Smooth muscle cell (in vitro differentiated cells): Measurements from ENCODE around the gene ZC3H10. TPM values are rescaled to one million over a fixed set of nuclear protein-coding genes. Genes with fewer than 3 reads are reported as not detected.

Experiments
- DNase-seq: peaks from one replicate; lab custom pipeline; 2025; ENCODE audit not compliant: unreplicated experiment; lab: John Stamatoyannopoulos, UW
- H2AFZ ChIP-seq: fragments of 200-600 bp; sonication (generic); 2 replicates; pipeline ENCODE4 v1.6.0; 2016; ENCODE audit warnings: antibody characterized with exemption, low read depth, mild to moderate bottlenecking
- H3F3A ChIP-seq: fragments of 200-600 bp; sonication (generic); 2 replicates; pipeline ENCODE4 v1.6.0; 2017; ENCODE audit warnings: antibody characterized with exemption, low read depth
- H3K27ac ChIP-seq: fragments of 200-600 bp; sonication (generic); 2 replicates; pipeline ENCODE4 v1.5.1; 2016; ENCODE audit warnings: low read depth, mild to moderate bottlenecking
- H3K27me3 ChIP-seq: fragments of 200-600 bp; sonication (generic); 2 replicates; pipeline ENCODE4 v1.6.1; 2016; ENCODE audit warnings: low read depth, mild to moderate bottlenecking
- H3K36me3 ChIP-seq: fragments of 200-600 bp; sonication (generic); 2 replicates; pipeline ENCODE4 v1.5.1; 2016; ENCODE audit warnings: low read depth
- H3K4me1 ChIP-seq: fragments of 200-600 bp; sonication (generic); 2 replicates; pipeline ENCODE4 v1.5.1; 2016; ENCODE audit warnings: low read depth
- H3K4me2 ChIP-seq: fragments of 200-600 bp; sonication (generic); 2 replicates; pipeline ENCODE4 v1.6.0; 2016; ENCODE audit warnings: mild to moderate bottlenecking
- H3K4me3 ChIP-seq: fragments of 200-600 bp; sonication (generic); 2 replicates; pipeline ENCODE4 v1.5.1; 2016; ENCODE audit warnings: mild to moderate bottlenecking
- H3K79me2 ChIP-seq: fragments of 200-600 bp; sonication (generic); 2 replicates; pipeline ENCODE4 v1.6.0; 2016; ENCODE audit warnings: low read depth, mild to moderate bottlenecking
- H3K9ac ChIP-seq: fragments of 200-600 bp; sonication (generic); 2 replicates; pipeline ENCODE4 v1.6.0; 2016; ENCODE audit warnings: low read depth
- H3K9me3 ChIP-seq: fragments of 200-600 bp; sonication (generic); replicated peaks from 2 replicates; pipeline ENCODE4 v1.5.1; 2016; ENCODE audit warnings: low read depth
- H4K20me1 ChIP-seq: fragments of 200-600 bp; sonication (generic); 2 replicates; pipeline ENCODE4 v1.6.0; 2016; ENCODE audit warnings: low read depth
- WGBS: methylation state at CpG from one replicate; pipeline ENCODE4 v1.1.7; 2016; ENCODE audit warnings: low lambda C conversion rate; 5-methylcytosine and 5-hydroxymethylcytosine counted together
- polyA plus RNA-seq: library from polyadenylated mRNA; unstranded; fragments of >200 nt; fragmentation: Nextera tagmentation; extraction: Ambion mirVana; gene quantifications from 2 replicates; pipeline ENCODE4 v1.2.1, GENCODE V29; 2016
- total RNA-seq: library from RNA; depleted of rRNA; stranded (reverse); fragments of >200 nt; gene quantifications from 2 replicates; pipeline ENCODE4 v1.2.3, GENCODE V29; 2014
- TF ChIP-seq, protein P1 (sequence below): fragments of 200-600 bp; sonication (generic); IDR thresholded peaks from 2 replicates; pipeline ENCODE4 v1.5.1; 2017; ENCODE audit warnings: borderline replicate concordance, mild to moderate bottlenecking, antibody characterized with exemption; ENCODE audit not compliant: insufficient read depth, poor library complexity, severe bottlenecking

Gene ZC3H10
- total and polyA plus RNA-seq, 2 experiments from 2014 or later: 1.9 to 2.8 TPM

GRCh38 chr12:56087220-56087619, 30.8 kb upstream of the ZC3H10 start:
- TF ChIP-seq, protein P1, sequence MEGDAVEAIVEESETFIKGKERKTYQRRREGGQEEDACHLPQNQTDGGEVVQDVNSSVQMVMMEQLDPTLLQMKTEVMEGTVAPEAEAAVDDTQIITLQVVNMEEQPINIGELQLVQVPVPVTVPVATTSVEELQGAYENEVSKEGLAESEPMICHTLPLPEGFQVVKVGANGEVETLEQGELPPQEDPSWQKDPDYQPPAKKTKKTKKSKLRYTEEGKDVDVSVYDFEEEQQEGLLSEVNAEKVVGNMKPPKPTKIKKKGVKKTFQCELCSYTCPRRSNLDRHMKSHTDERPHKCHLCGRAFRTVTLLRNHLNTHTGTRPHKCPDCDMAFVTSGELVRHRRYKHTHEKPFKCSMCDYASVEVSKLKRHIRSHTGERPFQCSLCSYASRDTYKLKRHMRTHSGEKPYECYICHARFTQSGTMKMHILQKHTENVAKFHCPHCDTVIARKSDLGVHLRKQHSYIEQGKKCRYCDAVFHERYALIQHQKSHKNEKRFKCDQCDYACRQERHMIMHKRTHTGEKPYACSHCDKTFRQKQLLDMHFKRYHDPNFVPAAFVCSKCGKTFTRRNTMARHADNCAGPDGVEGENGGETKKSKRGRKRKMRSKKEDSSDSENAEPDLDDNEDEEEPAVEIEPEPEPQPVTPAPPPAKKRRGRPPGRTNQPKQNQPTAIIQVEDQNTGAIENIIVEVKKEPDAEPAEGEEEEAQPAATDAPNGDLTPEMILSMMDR: no peak
- H3K4me1 ChIP-seq: no peaks in the 10 kb centered on the region
- 96% methylated on average over 6 of the region's 6 CpGs for WGBS
- H3K9me3 ChIP-seq: no peaks in the 10 kb centered on the region
- no peaks in the 10 kb centered on the region for H3F3A ChIP-seq
- H3K27me3 ChIP-seq: no peaks in the 10 kb centered on the region
- H4K20me1 ChIP-seq: no peaks in the 10 kb centered on the region
- H3K27ac ChIP-seq: no peak overlapping the region
- no peaks in the 10 kb centered on the region for H3K36me3 ChIP-seq
- H3K9ac ChIP-seq: no peak overlapping the region
- DNase-seq: no peak
- H3K4me3 ChIP-seq: no peak overlapping the region
- H2AFZ ChIP-seq: no peak overlapping the region
- H3K79me2 ChIP-seq: no peaks in the 10 kb centered on the region
- no peak overlapping the region for H3K4me2 ChIP-seq

GRCh38 chr12:56097738-56098137, 20.3 kb upstream of the ZC3H10 start:
- Histone ChIP-seq H3K4me2 (no peak overlapping the region), H3K4me1 (no peaks in the 10 kb centered on the region), H3K79me2 (no peaks in the 10 kb centered on the region), H3F3A (no peaks in the 10 kb centered on the region), H3K27ac (no peak overlapping the region), H3K4me3 (no peak overlapping the region), H3K27me3 (peaks cover 5% of the 10 kb centered on the region), H3K36me3 (no peaks in the 10 kb centered on the region), H2AFZ (no peak overlapping the region), H3K9me3 (no peaks in the 10 kb centered on the region), H3K9ac (no peak overlapping the region), H4K20me1 (no peaks in the 10 kb centered on the region)
- 95% methylated on average over 6 of the region's 6 CpGs for WGBS
- TF ChIP-seq, protein P1: no peak
- DNase-seq: no peak

GRCh38 chr12:56098592-56098991, 19.5 kb upstream of the ZC3H10 start:
- no peaks in the 10 kb centered on the region for H3K9me3 ChIP-seq
- no peak overlapping the region for H3K9ac ChIP-seq
- WGBS: 92% methylated on average over 3 of the region's 3 CpGs
- H4K20me1 ChIP-seq: no peaks in the 10 kb centered on the region
- no peak for DNase-seq
- H3K79me2 ChIP-seq: no peaks in the 10 kb centered on the region
- peaks cover 5% of the 10 kb centered on the region for H3K27me3 ChIP-seq
- H3F3A ChIP-seq: no peaks in the 10 kb centered on the region
- no peak overlapping the region for H3K27ac ChIP-seq
- H3K4me3 ChIP-seq: no peak overlapping the region
- peaks cover 5% of the 10 kb centered on the region for H3K4me1 ChIP-seq
- no peak overlapping the region for H3K4me2 ChIP-seq
- TF ChIP-seq, protein P1: no peak
- no peaks in the 10 kb centered on the region for H3K36me3 ChIP-seq
- no peak overlapping the region for H2AFZ ChIP-seq

- Histone ChIP-seq H3F3A (no peaks in the 10 kb centered on the region), H3K4me1 (peaks cover 7% of the 10 kb centered on the region), H3K27me3 (peaks cover 5% of the 10 kb centered on the region), H3K79me2 (peaks cover 3% of the 10 kb centered on the region), H3K4me3 (no peak overlapping the region), H3K9me3 (no peaks in the 10 kb centered on the region), H3K36me3 (no peaks in the 10 kb centered on the region), H3K9ac (no peak overlapping the region), H3K27ac (no peak overlapping the region), H2AFZ (no peak overlapping the region), H3K4me2 (no peak overlapping the region), H4K20me1 (no peaks in the 10 kb centered on the region)
- no peak for DNase-seq
- WGBS: 89% methylated on average over 4 of the region's 4 CpGs
- TF ChIP-seq, protein P1: no peak
Measured at GRCh38 chr12:56099787-56100186, 18.3 kb upstream of the ZC3H10 start.
